Frontal cortex (tissue), 4 donors: Measurements from ENCODE around the gene SH2D5. TPM values are rescaled to one million over a fixed set of nuclear protein-coding genes. Genes with fewer than 3 reads are reported as not detected.

Source experiments
- DNase-seq, 2 donors: peaks; one replicate each; pipeline ENCODE4 v3.0.0; 2012; ENCODE audit warnings: low spot score in 2 of 2
- FAIRE-seq: peaks from 2 replicates; lab custom pipeline; 2012; peaks lifted over from hg19 to GRCh38; lab: Jason Lieb, UNC
- total RNA-seq: library from RNA; depleted of rRNA; stranded (reverse); fragments of >200 nt; gene quantifications from one replicate; pipeline ENCODE4 v1.2.3, GENCODE V29; 2014
- donor health status: control.
- donor health status: control.
- donor health status: control.

SH2D5 gene
- total RNA-seq, 1 donor from 2014 or later = 1.6 TPM

GRCh38 chr1:20717452-20718342, 14.8 kb downstream of the SH2D5 start, which contains the start of gene KIF17:
TSS of gene KIF17 (minus strand) at chr1:20718007. CDS start at chr1:20717706, 301 bp downstream.
- FAIRE-seq = no peak
- peak; percentile 87 to 94 for DNase-seq

GRCh38 chr1:20716232-20716631, 16.3 kb downstream of the SH2D5 start:
- no peak for FAIRE-seq
- DNase-seq = no peak

GRCh38 chr1:20715406-20715805, 17.1 kb downstream of the SH2D5 start:
- DNase-seq (no peak), FAIRE-seq (no peak)

- DNase-seq = no peak
- no peak for FAIRE-seq
Observed at GRCh38 chr1:20713440-20713839, 19.1 kb downstream of the SH2D5 start.

- FAIRE-seq (no peak), DNase-seq (no peak)
Observed at GRCh38 chr1:20712215-20712577, 20.3 kb downstream of the SH2D5 start.

- FAIRE-seq (no peak), DNase-seq (peak in 1 of 2 donors; percentile 57)
Observed at GRCh38 chr1:20711285-20712214, 21.0 kb downstream of the SH2D5 start.

- no peak for FAIRE-seq
Observed at GRCh38 chr1:20710469-20711284, 21.8 kb downstream of the SH2D5 start.

GRCh38 chr1:20709868-20710267, 22.6 kb downstream of the SH2D5 start:
- no peak for DNase-seq

More at GRCh38 chr1:20710469-20711284, 21.8 kb downstream of the SH2D5 start:
- DNase-seq = no peak

GRCh38 chr1:20708891-20709290, 23.6 kb downstream of the SH2D5 start:
- no peak for FAIRE-seq

More at GRCh38 chr1:20709868-20710267, 22.6 kb downstream of the SH2D5 start:
- FAIRE-seq = no peak

GRCh38 chr1:20708057-20708456, 24.4 kb downstream of the SH2D5 start:
- DNase-seq (no peak), FAIRE-seq (no peak)

More at GRCh38 chr1:20708891-20709290, 23.6 kb downstream of the SH2D5 start:
- DNase-seq = no peak

GRCh38 chr1:20706841-20707240, 25.7 kb downstream of the SH2D5 start:
- FAIRE-seq (no peak), DNase-seq (no peak)

- FAIRE-seq = no peak
- no peak for DNase-seq
Observed at GRCh38 chr1:20705203-20705755, 27.2 kb downstream of the SH2D5 start.

GRCh38 chr1:20704390-20705202, 27.9 kb downstream of the SH2D5 start:
- no peak for DNase-seq
- FAIRE-seq = no peak

GRCh38 chr1:20703124-20703756, 29.3 kb downstream of the SH2D5 start:
- DNase-seq = no peak
- FAIRE-seq = no peak

- DNase-seq (no peak), FAIRE-seq (no peak)
Observed at GRCh38 chr1:20702416-20702815, 30.1 kb downstream of the SH2D5 start.

- FAIRE-seq (no peak), DNase-seq (no peak)
Observed at GRCh38 chr1:20701847-20702246, 30.7 kb downstream of the SH2D5 start.

- no peak for FAIRE-seq
Observed at GRCh38 chr1:20701446-20701845, 31.1 kb downstream of the SH2D5 start.

GRCh38 chr1:20700636-20701215, 31.8 kb downstream of the SH2D5 start:
- DNase-seq (no peak), FAIRE-seq (no peak)

More at GRCh38 chr1:20701446-20701845, 31.1 kb downstream of the SH2D5 start:
- no peak for DNase-seq
